Activated naive CD4-positive, alpha-beta T cell treated with anti-CD3 and anti-CD28 coated beads, Interleukin-2, amount 10 ng/mL, durations not matched to agents 7 days and 5 days (primary cell): ENCODE measurements around the gene LMF1.

Experiments used
- CTCF ChIA-PET: fragments of 350-600 bp; sonication (Branson Sonifier 250); formaldehyde crosslinking; loops from one replicate; lab custom pipeline; 2021; ENCODE audit warnings: antibody characterized with exemption; lab: Charles Lee
- DNase-seq: peaks from one replicate; pipeline ENCODE4 v3.0.0-alpha.2; 2020
- H3K27ac Mint-ChIP-seq: one replicate; pipeline ENCODE4 v1.8.0; 2021; ENCODE audit warnings: mild to moderate bottlenecking, moderate library complexity, mixed read lengths
- H3K27me3 Mint-ChIP-seq: one replicate; pipeline ENCODE4 v1.8.0; 2021; ENCODE audit warnings: mild to moderate bottlenecking, mixed read lengths
- H3K36me3 Mint-ChIP-seq: one replicate; pipeline ENCODE4 v1.8.0; 2021; ENCODE audit warnings: mixed read lengths
- H3K4me1 Mint-ChIP-seq: one replicate; pipeline ENCODE4 v1.8.0; 2021; ENCODE audit warnings: mixed read lengths
- H3K4me3 Mint-ChIP-seq: one replicate; pipeline ENCODE4 v1.8.0; 2021; ENCODE audit warnings: mild to moderate bottlenecking, moderate library complexity, mixed read lengths
- H3K9me3 Mint-ChIP-seq: one replicate; pipeline ENCODE4 v1.8.0; 2021; ENCODE audit warnings: mixed read lengths

LMF1 gene

DNA sequence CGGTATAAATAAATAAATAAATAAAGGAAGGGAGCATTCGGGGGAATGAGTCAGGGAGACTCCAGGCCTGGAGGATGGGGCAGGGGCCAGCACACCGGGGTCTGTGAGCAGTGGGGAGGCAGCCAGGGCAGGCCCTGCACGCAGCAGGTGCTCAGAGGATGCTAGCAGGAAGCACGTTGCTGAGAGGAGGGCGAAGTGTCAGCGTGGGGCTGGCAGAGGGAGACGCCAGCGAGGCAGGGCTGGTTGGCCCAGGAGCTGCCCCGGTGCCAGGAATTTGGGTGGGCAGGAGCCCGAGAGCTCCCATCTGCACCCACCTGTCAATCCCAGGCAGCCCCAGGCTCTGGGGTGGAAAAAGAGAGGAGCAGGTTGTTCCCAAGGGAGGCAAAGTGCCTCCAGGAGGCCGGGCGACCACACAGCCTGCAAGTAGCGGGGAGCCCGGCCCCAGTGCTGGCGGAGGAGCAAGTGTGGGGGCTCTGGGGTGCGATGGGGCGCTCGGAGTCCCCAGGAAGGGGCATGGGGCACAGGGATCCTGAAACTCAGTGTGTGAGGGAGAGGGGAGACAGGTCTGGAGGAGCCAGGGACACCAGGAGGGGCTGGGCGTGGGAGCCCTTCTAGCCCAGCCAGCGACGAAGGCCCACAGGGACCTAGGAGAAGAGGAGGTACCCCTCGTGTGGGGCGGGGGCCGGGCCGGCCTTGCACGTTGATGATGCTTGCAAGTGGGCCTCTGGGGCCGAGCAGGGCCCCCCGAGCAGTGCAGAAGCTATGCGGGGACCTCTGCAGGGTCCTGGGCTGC is 38.8 kb upstream of the LMF1 start:
- Mint-ChIP-seq H3K4me3 (no peak overlapping the region), H3K36me3 (no peaks in the 10 kb centered on the region), H3K27me3 (peaks cover 67% of the 10 kb centered on the region), H3K4me1 (peaks cover 6% of the 10 kb centered on the region), H3K9me3 (no peaks in the 10 kb centered on the region), H3K27ac (no peak overlapping the region)
- DNase-seq: no peak
- CTCF ChIA-PET: no interaction called here

DNA sequence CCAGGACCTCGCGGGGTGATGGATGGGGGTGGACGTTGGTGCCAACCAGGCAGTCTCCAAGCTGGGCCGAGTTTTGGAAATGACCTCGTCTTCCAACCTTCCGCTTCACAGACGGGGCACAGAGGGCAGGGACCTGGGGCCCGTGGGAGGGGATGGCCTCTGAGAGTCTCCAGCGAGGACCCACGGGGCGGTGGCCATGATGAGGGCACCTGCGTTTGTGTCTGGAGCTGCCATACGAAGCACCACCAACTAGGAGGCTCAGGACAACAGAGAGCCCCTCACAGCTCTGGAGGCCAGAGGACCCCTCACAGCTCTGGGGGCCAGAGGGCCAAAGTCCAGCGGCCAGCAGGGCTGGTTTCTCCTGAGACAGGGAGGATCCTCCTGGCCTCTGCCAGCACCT is 37.3 kb upstream of the LMF1 start:
- H3K27me3 Mint-ChIP-seq: peaks cover 78% of the 10 kb centered on the region
- no peaks in the 10 kb centered on the region for H3K9me3 Mint-ChIP-seq
- CTCF ChIA-PET: no interaction called here
- H3K4me3 Mint-ChIP-seq: no peak overlapping the region
- no peak overlapping the region for H3K27ac Mint-ChIP-seq
- peaks cover 16% of the 10 kb centered on the region for H3K4me1 Mint-ChIP-seq
- H3K36me3 Mint-ChIP-seq: no peaks in the 10 kb centered on the region
- no peak for DNase-seq

DNA sequence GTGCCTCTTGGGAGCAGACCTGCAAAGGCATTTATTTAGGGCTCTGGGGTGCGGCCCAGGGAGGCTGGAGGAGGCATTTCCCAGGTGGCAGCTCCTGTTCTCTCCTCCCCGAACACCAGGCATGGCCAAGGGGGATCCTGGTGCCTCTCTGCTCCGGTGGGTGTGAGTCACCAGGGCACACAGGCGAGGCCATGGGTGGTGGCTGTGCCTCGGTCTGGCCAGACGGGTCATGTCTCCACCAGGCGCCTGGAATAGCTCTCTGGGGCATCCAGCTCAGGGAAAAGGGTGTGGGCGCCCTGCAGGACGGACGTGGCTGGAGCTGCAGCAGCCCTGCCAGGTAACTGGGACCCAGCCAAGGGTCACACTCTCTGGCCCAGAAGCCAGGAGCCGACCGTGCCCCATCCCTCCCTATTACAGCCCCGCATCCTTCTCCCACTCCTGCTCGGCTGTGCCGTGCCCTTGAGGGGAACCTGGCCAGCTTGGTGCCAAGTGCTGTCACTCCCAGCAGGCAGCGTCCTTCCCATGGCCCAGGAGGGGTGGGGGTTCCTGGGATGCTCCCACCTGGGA is 36.6 kb upstream of the LMF1 start:
- Mint-ChIP-seq H3K4me1 (peaks cover 22% of the 10 kb centered on the region), H3K4me3 (no peak overlapping the region), H3K27me3 (peaks cover 85% of the 10 kb centered on the region), H3K9me3 (no peaks in the 10 kb centered on the region), H3K27ac (no peak overlapping the region), H3K36me3 (no peaks in the 10 kb centered on the region)
- CTCF ChIA-PET: no interaction called here
- no peak for DNase-seq

DNA sequence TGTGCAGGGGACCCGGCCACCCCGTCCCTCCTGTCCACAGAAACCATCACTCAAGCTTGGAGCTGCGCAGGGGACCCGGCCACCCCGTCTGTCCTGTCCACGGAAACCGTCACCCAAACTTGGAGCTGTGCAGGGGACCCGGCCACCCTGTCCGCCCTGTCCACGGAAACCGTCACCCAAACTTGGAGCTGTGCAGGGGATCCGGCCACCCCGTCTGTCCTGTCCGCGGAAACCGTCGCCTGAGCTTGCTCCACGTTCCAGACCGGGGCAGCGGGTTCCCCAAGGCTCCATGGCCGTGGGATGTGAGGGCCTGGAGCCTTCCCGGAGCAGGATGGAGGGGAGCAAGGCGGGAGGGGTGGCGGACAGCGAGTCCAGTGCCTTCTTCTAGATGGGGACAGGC is 36.0 kb upstream of the LMF1 start:
- Mint-ChIP-seq H3K27ac (no peak overlapping the region), H3K9me3 (no peaks in the 10 kb centered on the region), H3K4me3 (no peak overlapping the region), H3K36me3 (no peaks in the 10 kb centered on the region), H3K4me1 (peaks cover 22% of the 10 kb centered on the region), H3K27me3 (peaks cover 90% of the 10 kb centered on the region)
- CTCF ChIA-PET: no interaction called here
- DNase-seq: no peak

DNA sequence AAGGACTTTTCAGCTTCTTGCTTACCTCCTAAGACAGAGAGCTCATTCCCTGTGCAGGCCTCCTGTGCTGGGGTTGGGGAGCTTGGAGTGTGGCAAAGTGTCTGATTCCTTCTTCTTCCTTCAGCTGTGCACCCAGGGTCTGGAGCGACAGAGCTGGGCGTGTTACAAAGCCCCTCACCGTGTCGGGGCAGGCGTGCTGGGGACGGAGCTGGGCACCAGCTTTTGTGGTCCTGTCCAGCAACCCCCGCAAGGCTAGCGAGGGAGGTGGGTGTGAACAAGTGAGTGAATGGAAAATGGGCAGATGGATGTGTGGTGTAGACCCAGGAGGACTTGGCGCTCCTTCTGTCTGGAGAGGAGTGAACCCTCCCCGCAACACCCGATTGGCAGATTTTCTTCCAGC is 34.5 kb upstream of the LMF1 start:
- peaks cover 24% of the 10 kb centered on the region for H3K4me1 Mint-ChIP-seq
- peak overlapping the region; percentile 28 for H3K27ac Mint-ChIP-seq
- H3K36me3 Mint-ChIP-seq: no peaks in the 10 kb centered on the region
- DNase-seq: no peak
- H3K9me3 Mint-ChIP-seq: no peaks in the 10 kb centered on the region
- no peak overlapping the region for H3K4me3 Mint-ChIP-seq
- CTCF ChIA-PET: no interaction called here
- peaks cover 92% of the 10 kb centered on the region for H3K27me3 Mint-ChIP-seq

DNA sequence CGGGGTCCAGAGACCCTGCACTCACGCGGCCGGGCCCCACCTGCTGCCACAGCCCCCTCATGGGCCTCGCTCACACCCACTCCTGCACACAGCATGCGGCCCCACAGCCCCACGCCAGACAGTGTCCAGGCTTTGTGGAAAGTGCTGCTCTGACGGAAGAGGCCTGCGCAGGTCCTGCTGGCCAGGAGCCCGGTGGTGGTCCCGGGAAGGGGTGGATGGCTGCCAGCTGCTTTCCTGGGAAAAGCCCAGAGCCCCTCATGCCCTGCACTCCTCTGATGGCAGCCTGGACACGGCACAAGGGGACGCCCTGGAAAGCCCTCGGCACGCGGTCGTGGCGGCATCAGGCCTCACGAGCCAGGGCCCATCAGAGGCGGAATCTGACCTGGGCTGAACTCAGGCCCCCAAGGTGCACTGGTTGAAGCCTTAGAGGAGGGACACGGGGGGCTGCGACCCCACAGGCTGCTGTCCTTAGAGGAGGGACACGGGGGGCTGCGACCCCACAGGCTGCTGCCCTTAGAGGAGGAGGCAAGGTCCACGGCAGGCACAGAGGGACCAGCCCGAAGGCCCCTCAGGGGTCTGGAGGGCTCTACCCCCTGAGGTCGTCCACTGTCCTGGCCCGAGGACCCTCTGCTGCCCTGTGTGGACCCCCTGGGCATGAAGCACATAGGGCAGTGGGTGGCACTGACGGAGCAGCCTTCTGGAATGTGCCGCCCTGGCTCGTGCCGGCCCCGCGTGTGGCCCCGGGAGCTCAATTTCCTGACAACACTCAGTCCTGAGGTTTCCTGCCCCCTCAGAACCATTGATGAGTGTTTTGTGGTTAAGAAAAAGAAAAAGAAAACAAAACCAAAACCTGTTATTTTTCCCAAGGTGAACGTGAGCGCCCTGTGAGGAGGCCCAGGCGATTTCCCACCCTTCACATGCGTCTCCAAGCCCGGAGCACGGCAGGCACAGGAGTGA is 32.9 kb upstream of the LMF1 start:
- CTCF ChIA-PET: no interaction called here

DNA sequence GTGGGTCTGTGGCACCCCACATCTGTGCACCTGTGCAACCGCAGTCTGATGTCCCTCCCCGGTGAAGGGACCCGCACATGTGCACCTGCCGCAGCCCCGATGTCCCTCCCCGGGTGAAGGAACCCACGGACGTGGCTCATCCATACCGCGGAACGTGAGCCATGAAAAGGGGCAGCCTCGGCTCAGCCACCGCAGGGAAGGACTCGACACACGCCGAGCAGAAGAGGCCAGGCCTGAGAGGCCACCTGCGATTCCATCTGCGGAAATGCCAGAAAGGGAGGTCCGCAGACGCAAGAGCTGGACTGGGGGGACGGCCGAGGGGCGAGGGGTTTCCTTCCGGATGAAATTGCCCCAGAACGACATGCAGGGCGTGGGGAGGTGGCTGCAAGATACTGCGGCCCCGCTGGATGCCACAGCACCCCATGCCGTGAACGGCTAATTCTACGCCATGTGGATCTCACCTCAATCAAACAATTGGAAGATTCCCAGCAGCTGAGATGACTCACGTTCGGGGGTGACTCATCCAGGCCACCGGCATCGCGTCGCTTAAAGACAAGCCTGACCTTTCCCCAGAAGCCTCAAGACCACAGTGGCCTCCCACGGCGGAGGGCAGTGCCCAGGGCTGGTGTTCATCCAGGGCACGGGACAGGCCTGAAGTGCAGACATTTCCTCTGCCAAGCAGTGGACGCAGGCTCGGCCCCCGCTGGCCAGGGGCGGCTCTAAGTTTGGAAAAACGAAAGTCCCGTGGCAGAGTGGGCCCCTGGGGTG is 31.8 kb upstream of the LMF1 start:
- DNase-seq: peak; percentile 44
- Mint-ChIP-seq H3K27me3 (peaks cover 92% of the 10 kb centered on the region), H3K4me3 (no peak overlapping the region), H3K27ac (no peak overlapping the region), H3K36me3 (no peaks in the 10 kb centered on the region), H3K9me3 (no peaks in the 10 kb centered on the region), H3K4me1 (peaks cover 40% of the 10 kb centered on the region)
- CTCF ChIA-PET: no interaction called here

More for the DNA sequence above, 32.9 kb upstream of the LMF1 start:
- peaks cover 30% of the 10 kb centered on the region for H3K4me1 Mint-ChIP-seq
- H3K27ac Mint-ChIP-seq: peak overlapping the region; percentile 71
- no peaks in the 10 kb centered on the region for H3K36me3 Mint-ChIP-seq
- H3K27me3 Mint-ChIP-seq: peaks cover 92% of the 10 kb centered on the region
- DNase-seq: peak; percentile 67
- H3K9me3 Mint-ChIP-seq: no peaks in the 10 kb centered on the region
- peak overlapping the region; percentile 52 for H3K4me3 Mint-ChIP-seq

DNA sequence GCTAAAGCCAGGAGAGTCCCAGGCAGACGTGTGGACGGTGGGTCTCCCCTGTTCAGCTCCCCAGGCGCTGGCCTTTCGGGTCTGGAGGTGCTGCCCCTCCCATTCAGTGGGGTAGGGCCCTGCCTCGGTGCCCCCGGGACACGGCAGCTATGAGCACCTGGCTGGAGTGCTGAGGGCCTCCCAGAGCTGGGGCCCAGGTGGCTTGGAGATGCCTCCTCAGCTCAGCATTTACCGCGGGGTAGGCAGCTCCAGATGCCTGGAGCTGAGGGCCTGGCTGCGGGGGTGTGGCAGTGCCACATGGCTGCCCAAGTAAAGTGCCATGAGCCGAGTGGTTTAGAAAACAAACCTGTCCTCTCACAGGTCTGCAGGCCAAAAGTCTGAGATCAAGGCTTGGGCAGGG is 30.3 kb upstream of the LMF1 start:
- Mint-ChIP-seq H3K27me3 (peaks cover 92% of the 10 kb centered on the region), H3K4me3 (no peak overlapping the region), H3K9me3 (no peaks in the 10 kb centered on the region), H3K4me1 (peaks cover 54% of the 10 kb centered on the region), H3K36me3 (no peaks in the 10 kb centered on the region), H3K27ac (no peak overlapping the region)
- no peak for DNase-seq
- CTCF ChIA-PET: no interaction called here

DNA sequence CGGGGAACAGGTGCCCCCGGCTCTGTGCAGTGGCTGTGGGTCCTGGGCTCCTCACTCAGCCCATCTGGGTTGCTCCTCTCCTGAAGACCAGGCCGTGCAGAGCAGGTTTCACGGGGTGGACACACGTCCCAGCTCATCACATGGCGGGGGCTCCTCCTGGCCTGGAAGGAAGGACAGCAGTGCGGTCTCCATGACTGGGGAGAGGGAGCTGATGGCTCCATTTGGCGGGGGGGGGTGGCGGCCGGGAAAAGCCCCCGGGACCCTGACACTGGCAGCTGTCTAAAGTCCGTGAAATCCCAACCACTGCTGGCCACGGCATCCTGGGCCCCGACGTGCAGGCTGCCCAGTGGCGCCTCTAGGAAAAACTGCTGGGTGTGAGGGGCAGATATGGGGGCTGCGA is 29.8 kb upstream of the LMF1 start:
- no peak for DNase-seq
- Mint-ChIP-seq H3K9me3 (no peaks in the 10 kb centered on the region), H3K4me3 (no peak overlapping the region), H3K27me3 (peaks cover 92% of the 10 kb centered on the region), H3K27ac (no peak overlapping the region), H3K36me3 (no peaks in the 10 kb centered on the region), H3K4me1 (peaks cover 57% of the 10 kb centered on the region)
- CTCF ChIA-PET: no interaction called here

DNA sequence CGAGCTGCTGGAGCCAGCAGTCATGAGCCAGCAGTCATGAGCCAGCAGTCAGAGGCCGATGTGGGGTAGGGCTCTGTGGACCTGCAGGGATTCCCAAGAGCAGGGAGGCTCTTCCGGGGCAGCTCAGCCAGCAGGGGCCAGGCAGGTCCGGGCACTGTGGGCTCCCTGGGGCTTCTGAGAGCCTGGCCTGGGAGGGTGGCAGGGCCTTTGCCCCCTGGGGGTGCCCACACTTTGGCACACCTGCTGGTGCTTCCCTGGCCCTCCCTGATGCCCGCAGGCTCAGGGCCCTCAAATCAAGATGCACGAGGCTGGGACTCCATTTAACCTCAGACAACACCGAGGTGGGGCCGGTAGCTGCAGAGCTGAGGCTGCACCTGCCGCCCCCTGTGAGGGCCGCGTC is 28.9 kb upstream of the LMF1 start:
- no peak for DNase-seq
- H3K36me3 Mint-ChIP-seq: no peaks in the 10 kb centered on the region
- H3K4me1 Mint-ChIP-seq: peaks cover 52% of the 10 kb centered on the region
- H3K27me3 Mint-ChIP-seq: peaks cover 95% of the 10 kb centered on the region
- no peak overlapping the region for H3K4me3 Mint-ChIP-seq
- CTCF ChIA-PET: no interaction called here
- no peak overlapping the region for H3K27ac Mint-ChIP-seq
- no peaks in the 10 kb centered on the region for H3K9me3 Mint-ChIP-seq

DNA sequence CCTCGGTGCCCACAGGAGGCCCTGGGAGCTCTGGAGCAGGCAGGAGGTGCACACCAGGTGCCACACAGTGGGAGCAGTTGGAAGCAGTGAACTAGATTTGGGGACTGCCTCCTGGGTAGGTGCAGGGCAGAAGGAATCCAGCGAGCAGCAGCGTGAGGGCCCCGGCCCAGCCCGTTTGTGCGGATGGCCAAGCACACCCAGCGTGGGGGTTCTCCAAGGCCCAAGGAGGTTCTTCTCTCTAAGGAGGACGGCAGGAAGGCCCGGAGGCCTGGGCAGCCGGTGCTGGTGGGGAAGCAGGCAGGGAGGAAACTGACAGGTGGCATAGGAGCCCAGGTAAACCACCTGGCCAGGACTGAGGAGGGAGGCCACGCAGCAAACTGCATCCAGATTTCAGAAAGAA is 27.8 kb upstream of the LMF1 start:
- Mint-ChIP-seq H3K36me3 (no peaks in the 10 kb centered on the region), H3K4me3 (no peak overlapping the region), H3K27me3 (peaks cover 89% of the 10 kb centered on the region), H3K4me1 (peaks cover 43% of the 10 kb centered on the region), H3K27ac (no peak overlapping the region), H3K9me3 (no peaks in the 10 kb centered on the region)
- CTCF ChIA-PET: no interaction called here
- no peak for DNase-seq

DNA sequence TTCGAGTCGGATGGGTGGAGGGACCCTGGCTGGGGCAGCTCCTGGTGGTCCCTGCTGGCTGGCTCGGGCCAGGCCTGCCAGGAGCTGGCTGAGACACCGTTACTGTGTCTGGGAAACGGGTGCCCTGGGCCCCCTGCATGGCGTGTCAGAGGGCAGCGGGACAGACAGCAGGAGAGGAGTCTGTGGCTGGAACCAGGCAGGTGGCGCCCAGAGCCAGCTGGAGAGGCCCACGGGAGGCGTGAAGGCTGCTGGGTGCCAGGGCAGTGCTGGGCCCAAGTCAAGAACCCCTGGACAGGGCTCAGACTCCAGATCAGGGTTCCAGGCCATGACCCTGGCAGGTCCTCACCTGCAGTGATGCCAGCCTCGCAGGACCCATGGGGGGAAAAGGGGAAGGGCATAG is 27.4 kb upstream of the LMF1 start:
- peak overlapping the region; percentile 53 for H3K4me3 Mint-ChIP-seq
- H3K9me3 Mint-ChIP-seq: no peaks in the 10 kb centered on the region
- H3K4me1 Mint-ChIP-seq: peaks cover 41% of the 10 kb centered on the region
- H3K27me3 Mint-ChIP-seq: peaks cover 87% of the 10 kb centered on the region
- no peak overlapping the region for H3K27ac Mint-ChIP-seq
- DNase-seq: no peak
- no peaks in the 10 kb centered on the region for H3K36me3 Mint-ChIP-seq
- CTCF ChIA-PET: no interaction called here

DNA sequence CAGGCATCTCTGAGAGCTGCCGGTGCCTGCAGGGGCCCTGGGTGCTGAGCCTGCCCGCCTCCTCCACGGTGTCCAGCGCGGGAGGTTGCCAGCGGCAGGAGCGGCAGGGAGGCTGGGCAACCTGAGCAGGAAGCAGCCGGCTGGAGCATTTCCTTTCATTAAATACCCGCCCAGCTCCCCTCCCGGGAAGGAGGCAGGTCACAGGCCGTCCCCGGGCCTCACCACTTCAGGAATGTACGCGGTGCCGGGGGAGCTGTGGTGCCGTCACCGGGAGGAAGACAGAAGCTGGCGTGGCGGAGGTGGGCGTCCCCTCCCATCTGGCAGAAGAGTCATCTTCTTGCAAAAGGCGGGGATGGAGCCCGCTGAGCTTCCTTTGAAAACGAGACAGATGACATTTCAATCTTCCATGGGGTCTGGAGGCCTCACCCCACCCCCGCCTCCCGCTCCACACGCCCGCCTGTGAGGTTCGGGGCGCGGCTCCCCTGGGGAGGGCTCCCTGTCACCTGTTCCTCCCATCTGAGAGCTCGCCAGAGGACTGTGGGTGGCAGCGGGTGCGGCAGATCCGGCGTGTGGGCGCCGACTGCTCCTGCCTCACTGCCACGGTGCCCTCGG is 26.8 kb upstream of the LMF1 start:
- H3K27ac Mint-ChIP-seq: no peak overlapping the region
- no peaks in the 10 kb centered on the region for H3K9me3 Mint-ChIP-seq
- peaks cover 37% of the 10 kb centered on the region for H3K4me1 Mint-ChIP-seq
- DNase-seq: peak; percentile 60
- no peaks in the 10 kb centered on the region for H3K36me3 Mint-ChIP-seq
- CTCF ChIA-PET: no interaction called here
- H3K27me3 Mint-ChIP-seq: peaks cover 81% of the 10 kb centered on the region
- H3K4me3 Mint-ChIP-seq: peak overlapping the region; percentile 53

DNA sequence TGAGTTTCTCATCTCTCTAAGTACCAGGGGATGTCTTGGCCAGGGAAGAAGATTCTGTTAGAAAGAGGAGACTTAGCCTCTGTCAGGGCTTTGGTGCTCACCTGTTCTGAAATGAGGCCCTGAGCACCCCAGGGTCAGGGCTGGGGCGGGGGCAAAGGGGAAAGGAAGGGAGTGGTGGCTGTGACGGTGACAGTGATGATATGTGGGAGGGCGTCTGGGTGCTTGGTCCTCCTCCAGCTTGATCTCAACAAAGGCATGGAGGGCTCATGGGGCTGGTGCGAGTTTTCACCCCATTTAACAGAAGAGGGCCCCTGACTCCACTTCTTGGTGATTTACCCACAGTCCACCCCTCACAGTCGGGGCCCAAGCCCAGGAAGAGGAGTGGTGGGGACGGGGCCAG is 25.9 kb upstream of the LMF1 start:
- DNase-seq: no peak
- H3K36me3 Mint-ChIP-seq: no peaks in the 10 kb centered on the region
- peaks cover 35% of the 10 kb centered on the region for H3K4me1 Mint-ChIP-seq
- H3K4me3 Mint-ChIP-seq: no peak overlapping the region
- H3K27ac Mint-ChIP-seq: no peak overlapping the region
- no peaks in the 10 kb centered on the region for H3K9me3 Mint-ChIP-seq
- peaks cover 80% of the 10 kb centered on the region for H3K27me3 Mint-ChIP-seq
- CTCF ChIA-PET: no interaction called here
